ENCODE data around the gene ANKFN1.

- TF ChIP-seq EP300 (IDR thresholded peaks at IDR 0.05) (no peak), POLR2A (IDR thresholded peaks at IDR 0.05) (no peak), POLR2AphosphoS5 (IDR thresholded peaks at IDR 0.05) (no peak)
- TF ChIP-seq, protein P1, sequence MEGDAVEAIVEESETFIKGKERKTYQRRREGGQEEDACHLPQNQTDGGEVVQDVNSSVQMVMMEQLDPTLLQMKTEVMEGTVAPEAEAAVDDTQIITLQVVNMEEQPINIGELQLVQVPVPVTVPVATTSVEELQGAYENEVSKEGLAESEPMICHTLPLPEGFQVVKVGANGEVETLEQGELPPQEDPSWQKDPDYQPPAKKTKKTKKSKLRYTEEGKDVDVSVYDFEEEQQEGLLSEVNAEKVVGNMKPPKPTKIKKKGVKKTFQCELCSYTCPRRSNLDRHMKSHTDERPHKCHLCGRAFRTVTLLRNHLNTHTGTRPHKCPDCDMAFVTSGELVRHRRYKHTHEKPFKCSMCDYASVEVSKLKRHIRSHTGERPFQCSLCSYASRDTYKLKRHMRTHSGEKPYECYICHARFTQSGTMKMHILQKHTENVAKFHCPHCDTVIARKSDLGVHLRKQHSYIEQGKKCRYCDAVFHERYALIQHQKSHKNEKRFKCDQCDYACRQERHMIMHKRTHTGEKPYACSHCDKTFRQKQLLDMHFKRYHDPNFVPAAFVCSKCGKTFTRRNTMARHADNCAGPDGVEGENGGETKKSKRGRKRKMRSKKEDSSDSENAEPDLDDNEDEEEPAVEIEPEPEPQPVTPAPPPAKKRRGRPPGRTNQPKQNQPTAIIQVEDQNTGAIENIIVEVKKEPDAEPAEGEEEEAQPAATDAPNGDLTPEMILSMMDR (IDR thresholded peaks at IDR 0.05): no peak
These were observed 333.5 kb downstream of the ANKFN1 start for GRCh38 chr17:56486732-56487131.
